ENCODE data around the gene FMO4.

The FMO4 gene, protein sequence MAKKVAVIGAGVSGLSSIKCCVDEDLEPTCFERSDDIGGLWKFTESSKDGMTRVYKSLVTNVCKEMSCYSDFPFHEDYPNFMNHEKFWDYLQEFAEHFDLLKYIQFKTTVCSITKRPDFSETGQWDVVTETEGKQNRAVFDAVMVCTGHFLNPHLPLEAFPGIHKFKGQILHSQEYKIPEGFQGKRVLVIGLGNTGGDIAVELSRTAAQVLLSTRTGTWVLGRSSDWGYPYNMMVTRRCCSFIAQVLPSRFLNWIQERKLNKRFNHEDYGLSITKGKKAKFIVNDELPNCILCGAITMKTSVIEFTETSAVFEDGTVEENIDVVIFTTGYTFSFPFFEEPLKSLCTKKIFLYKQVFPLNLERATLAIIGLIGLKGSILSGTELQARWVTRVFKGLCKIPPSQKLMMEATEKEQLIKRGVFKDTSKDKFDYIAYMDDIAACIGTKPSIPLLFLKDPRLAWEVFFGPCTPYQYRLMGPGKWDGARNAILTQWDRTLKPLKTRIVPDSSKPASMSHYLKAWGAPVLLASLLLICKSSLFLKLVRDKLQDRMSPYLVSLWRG

DNA sequence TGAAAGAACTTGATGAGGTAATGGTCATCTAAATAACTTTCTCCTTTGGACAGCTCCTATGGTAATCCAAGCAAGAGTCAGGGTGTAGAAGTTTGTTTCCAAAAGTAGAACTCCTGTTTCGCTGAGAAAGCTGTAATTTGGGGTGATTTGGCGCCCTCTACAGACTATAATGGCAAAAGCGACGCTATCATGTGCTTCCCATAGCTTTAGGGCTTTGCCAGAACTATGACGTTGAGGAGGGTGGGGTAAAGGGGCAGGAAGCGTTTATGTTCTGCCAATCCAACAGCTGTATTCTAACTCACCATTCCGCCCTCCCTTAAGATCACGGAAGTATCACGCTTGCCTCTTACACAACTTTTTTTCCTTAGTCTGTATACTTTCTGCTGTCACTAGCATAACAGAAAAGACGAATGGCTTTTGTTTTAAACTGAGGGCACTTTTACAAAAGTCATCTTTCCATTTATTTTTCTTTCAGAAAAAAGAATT is at the start of gene FMO4:
Gene FMO4 (plus strand): TSS at position 349 of the 486 bp plus-strand sequence. CDS start 5,643 bp downstream, outside the sequence.
- in situ Hi-C loops (cut with HindIII; ENCODE audit: low sequenced_read_pairs), result no loop called here
- peak within 1 kb of the TSS; percentile 16 for H3K4me3 ChIP-seq (ENCODE audit: low read depth, low read length)
- TF ChIP-seq, protein P1, sequence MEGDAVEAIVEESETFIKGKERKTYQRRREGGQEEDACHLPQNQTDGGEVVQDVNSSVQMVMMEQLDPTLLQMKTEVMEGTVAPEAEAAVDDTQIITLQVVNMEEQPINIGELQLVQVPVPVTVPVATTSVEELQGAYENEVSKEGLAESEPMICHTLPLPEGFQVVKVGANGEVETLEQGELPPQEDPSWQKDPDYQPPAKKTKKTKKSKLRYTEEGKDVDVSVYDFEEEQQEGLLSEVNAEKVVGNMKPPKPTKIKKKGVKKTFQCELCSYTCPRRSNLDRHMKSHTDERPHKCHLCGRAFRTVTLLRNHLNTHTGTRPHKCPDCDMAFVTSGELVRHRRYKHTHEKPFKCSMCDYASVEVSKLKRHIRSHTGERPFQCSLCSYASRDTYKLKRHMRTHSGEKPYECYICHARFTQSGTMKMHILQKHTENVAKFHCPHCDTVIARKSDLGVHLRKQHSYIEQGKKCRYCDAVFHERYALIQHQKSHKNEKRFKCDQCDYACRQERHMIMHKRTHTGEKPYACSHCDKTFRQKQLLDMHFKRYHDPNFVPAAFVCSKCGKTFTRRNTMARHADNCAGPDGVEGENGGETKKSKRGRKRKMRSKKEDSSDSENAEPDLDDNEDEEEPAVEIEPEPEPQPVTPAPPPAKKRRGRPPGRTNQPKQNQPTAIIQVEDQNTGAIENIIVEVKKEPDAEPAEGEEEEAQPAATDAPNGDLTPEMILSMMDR (IDR thresholded peaks at IDR 0.05; ENCODE audit: low read depth, low read length), result peak; percentile 74
- peak; percentile 99 for DNase-seq (ENCODE audit: low read depth, low spot score)

DNA sequence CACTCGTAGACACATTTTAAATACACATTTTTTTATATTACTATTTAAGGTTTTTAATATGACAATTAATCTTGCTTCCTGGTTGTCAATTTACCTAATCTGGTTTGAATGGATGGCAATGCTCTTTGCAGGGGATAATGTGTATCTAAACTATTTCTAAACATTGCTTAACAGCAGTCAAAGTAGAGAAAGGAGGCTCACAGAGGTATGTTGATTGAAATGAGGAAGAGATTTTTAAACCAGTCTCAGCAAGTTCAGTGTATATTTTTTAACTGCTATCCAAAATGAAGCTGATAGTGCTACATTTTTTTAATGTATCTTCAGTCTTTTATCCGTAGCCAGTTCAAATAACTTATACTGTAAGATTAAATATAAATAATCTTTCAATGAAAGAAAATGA is 48.3 kb upstream of the FMO4 start:
- no peak for DNase-seq (ENCODE audit: low read depth, low spot score)
- no peak overlapping the region for H3K4me3 ChIP-seq (ENCODE audit: low read depth, low read length)
- TF ChIP-seq, protein P1 (IDR thresholded peaks at IDR 0.05; ENCODE audit: low read depth, low read length), result no peak
- in situ Hi-C loops (cut with HindIII; ENCODE audit: low sequenced_read_pairs), result no loop called here

DNA sequence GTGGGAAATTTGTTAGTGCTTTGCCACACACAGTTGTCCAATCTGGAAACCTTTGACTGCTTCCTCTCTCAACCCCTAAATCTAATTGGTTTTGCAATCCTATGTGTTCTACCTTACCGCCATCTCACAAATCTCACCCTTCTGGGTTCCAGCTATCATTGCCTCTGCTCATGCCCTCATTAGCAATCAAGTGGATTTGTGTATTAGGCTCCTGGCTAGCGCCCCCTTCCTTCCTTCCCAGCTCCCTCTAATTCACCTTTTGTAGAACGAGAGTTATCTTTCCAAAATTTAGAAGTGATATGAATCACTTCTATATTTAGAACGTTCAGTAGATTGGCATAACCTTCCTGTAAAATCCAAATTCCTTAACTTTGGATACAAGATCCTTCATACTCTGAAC is 47.1 kb upstream of the FMO4 start:
- DNase-seq (ENCODE audit: low read depth, low spot score), result no peak
- H3K4me3 ChIP-seq (ENCODE audit: low read depth, low read length), result no peak overlapping the region
- TF ChIP-seq, protein P1 (IDR thresholded peaks at IDR 0.05; ENCODE audit: low read depth, low read length), result no peak
- in situ Hi-C loops (cut with HindIII; ENCODE audit: low sequenced_read_pairs), result no loop called here

DNA sequence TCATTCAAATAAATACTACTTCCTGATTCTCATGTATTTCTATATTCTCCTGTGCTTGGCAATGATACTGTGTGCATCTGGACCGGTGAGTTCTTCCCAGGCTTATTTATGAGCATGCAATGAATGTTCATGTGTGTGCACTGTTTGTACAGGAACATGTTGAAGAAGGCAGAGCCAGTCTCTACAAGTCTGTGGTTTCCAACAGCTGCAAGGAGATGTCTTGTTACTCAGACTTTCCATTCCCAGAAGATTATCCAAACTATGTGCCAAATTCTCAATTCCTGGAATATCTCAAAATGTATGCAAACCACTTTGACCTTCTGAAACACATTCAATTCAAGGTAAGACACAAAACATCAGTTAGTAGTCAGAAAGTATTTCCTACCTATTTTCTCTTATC is 46.6 kb upstream of the FMO4 start:
- DNase-seq (ENCODE audit: low read depth, low spot score), result peak; percentile 19
- H3K4me3 ChIP-seq (ENCODE audit: low read depth, low read length), result no peak overlapping the region
- in situ Hi-C loops (cut with HindIII; ENCODE audit: low sequenced_read_pairs), result no loop called here
- TF ChIP-seq, protein P1 (IDR thresholded peaks at IDR 0.05; ENCODE audit: low read depth, low read length), result no peak

DNA sequence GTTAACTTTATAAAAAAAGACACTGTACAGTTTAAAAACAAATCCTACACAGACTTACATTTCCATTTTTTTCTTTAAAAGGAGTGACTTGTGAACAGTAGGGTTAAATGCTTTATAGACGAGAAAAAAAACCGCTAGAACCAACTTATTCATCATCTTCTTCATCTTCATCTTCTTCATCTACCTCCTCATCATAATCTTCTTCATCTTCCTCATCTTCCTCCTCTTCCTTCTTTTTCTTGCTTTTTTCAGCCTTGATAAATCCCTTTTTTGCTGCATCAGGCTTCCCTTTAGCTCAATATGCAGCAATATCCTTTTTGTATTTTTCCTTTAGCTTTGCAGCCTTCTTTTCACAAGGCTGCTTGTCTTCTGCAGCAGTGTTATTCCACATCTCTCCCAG is 43.2 kb upstream of the FMO4 start:
- no peak overlapping the region for H3K4me3 ChIP-seq (ENCODE audit: low read depth, low read length)
- no peak for DNase-seq (ENCODE audit: low read depth, low spot score)
- TF ChIP-seq, protein P1 (IDR thresholded peaks at IDR 0.05; ENCODE audit: low read depth, low read length), result no peak
- in situ Hi-C loops (cut with HindIII; ENCODE audit: low sequenced_read_pairs), result no loop called here

DNA sequence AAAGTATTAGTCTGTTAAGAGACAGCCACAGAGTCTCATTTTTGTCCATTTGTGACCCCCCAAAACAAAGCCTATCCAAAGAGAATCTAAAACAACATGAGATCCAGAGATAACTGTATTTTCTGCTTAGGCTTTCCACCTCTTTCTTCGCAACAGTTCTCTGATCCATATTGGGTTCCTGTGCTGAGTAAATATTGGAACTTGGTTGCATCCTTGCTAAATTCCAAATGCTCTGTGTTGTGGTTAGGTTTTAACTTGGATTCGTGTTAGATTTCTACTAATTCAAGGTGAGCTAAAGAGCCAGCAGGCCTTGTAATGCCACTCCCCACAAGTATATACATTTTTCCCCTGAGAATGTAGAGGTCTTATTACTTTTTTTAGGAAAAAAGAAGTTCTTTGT is 36.4 kb upstream of the FMO4 start:
- no peak for DNase-seq (ENCODE audit: low read depth, low spot score)
- in situ Hi-C loops (cut with HindIII; ENCODE audit: low sequenced_read_pairs), result no loop called here
- no peak overlapping the region for H3K4me3 ChIP-seq (ENCODE audit: low read depth, low read length)
- TF ChIP-seq, protein P1 (IDR thresholded peaks at IDR 0.05; ENCODE audit: low read depth, low read length), result no peak
